GM12801 (cell line): ENCODE data around the gene FCN1.

Source experiments
- TF ChIP-seq, protein P1 (sequence below): IDR thresholded peaks from one replicate; pipeline ENCODE4 v1.5.1; 2011; ENCODE audit warnings: control low read depth; ENCODE audit not compliant: insufficient read length; ENCODE audit errors: extremely low read depth

FCN1 gene

DNA sequence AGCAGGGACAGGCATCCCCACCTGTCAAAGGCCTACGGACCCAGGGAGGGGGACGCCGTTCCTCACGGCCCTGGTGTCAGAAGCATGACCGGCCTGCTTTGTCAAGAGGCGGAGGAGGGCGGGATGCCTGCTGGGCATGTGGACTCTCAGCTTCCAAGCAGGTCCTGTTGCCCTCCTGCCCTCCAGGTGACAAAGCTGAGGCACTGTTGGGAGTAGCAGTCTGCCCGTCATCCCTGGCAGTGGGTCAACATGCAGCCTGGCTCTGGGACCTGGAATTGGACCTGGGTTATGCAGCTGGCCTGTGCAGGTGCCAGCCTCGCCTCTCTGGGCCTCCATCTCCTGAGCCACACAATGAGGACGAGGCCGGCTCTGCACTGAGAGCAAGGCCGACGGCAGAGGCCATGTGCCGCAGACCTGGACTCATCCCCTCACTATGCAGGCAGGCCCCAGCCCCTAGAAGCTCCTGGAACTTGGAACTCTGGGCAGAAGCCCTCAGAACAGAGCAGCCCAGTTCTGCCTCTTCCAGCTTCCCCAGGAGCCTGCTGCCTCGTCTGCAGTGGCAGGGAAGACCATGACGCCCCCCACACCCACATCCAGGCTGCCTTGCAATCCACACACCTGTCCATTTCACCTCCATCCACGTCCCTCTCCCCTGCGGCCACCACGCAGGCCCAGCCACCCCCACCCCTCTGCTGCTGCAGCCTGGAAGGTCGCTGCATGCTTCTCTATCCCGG lies 20.8 kb upstream of the FCN1 start:
- TF ChIP-seq, protein P1, sequence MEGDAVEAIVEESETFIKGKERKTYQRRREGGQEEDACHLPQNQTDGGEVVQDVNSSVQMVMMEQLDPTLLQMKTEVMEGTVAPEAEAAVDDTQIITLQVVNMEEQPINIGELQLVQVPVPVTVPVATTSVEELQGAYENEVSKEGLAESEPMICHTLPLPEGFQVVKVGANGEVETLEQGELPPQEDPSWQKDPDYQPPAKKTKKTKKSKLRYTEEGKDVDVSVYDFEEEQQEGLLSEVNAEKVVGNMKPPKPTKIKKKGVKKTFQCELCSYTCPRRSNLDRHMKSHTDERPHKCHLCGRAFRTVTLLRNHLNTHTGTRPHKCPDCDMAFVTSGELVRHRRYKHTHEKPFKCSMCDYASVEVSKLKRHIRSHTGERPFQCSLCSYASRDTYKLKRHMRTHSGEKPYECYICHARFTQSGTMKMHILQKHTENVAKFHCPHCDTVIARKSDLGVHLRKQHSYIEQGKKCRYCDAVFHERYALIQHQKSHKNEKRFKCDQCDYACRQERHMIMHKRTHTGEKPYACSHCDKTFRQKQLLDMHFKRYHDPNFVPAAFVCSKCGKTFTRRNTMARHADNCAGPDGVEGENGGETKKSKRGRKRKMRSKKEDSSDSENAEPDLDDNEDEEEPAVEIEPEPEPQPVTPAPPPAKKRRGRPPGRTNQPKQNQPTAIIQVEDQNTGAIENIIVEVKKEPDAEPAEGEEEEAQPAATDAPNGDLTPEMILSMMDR, result no peak

DNA sequence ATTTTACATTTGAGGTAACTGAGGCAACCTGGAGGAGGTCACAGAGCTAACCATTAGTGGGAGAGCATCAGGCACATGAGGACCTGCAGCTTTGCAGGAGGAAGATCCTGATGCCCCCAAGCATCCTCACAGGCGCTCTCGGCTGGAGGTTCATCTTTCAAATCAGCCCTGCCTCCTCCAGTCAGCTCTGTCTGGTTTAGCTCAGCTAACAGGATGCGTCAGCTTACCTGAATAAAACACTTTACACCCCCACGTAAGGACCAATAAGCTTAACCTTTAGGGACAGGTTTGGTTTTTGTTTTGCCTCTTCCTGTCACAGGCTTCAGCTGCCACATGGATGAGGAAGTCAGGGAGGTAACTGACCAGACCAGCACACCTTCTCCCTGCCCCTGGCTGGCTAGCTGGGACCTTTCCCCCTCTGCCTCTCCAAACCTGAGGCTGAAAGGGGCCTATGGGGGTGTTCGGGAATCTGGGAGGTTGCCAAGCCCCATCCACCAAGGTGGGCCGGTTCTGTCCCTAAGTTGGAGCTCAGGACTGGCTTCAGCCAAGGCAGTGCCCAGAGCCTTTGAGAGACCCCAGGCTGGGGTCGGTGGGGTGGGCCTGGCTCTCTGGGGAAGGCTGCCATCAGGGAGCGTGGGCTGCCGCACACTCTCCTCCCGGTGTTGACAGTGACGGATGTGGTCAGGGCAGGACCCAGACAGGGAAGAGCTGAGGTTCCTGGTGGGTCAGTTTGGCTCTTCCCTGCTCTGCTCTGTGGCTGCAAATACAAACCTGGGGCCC lies 20.0 kb upstream of the FCN1 start:
- TF ChIP-seq, protein P1, result no peak

DNA sequence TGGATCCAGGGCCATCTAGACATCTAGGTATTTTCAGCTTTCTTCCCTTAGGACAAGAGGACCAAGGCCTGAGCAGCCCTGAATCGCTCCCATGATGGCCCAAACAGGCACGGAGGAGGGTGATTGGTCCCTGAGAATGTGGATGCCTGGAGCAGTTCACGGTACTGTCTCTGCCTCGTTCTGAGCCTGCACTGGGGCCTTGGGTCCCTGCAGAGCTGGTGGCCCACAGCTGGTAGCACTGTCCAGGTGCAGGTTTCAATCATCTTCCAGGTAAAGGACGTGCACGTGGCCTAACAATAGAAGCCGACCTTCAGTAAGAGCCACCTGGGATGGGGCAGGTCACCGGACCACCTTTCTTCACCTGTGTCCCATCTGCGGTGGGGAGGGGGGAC lies 19.4 kb upstream of the FCN1 start:
- TF ChIP-seq, protein P1, result no peak

DNA sequence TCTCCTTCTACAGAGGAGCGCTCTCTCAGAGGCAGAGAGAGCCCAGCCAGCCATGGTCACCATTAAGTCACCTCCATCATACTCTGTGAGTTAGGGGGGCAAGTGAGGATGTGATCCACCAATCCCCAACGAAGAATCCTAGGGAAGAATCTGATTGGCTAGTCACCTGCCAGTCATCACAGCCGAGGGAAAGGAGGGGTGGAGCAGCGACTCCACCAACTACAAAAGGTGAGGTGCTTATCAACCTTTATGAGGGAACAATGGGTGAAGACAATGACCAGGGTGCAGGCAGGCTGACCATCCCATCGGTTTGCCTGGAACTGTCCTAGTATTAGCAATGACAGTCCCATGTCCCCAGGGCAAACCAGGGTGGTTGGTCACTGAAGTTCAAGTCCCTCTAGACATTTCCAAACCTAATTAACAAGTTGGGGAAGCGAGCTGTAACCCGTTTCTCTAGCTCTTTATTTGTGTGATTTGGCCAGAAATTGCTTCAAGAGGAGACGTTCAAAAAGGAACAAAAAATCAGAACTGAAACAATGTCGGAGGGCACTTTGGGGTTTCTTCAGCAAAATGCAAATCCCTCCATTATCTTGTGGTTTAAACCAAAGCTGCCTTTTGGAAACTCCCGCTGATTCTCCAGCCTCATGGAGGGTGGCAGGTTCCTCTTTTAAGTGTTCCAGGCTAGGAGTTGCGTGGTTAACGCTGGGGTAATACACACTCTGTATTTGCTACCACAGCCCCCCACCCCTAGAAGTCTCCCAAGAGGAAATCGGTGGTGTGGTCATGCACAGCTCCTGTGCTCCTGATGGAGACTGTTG lies 18.8 kb upstream of the FCN1 start:
- TF ChIP-seq, protein P1, result no peak

DNA sequence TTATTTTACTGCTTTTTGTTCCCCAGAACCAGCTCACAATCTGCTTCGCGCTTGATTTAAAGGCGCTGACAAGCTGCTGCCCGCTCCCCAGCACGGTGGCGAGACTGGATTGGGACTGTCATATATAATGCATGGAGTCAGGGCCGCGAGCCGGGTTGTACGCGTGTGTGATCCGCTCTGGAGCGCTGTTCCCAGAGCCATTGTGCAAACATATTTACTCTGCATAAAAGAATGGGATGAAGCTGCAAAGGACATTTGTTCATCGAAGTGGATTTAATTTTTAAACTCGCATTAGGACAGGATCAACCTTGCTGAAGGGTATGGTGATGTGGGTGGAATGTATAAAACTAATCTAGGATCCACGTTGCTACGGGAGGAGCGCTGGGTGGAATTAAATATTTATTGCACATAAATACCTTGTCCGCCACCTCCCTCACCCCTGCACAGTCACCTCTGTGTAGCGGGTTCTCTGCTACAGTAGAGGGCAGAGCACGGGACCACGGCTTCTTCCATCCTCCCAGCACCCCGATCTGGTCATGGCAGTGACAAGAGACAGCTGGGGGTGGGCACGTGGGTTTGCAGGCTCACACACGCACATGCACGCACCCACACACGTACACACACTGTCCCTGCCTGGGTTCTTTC lies 18.1 kb upstream of the FCN1 start:
- TF ChIP-seq, protein P1, result no peak

DNA sequence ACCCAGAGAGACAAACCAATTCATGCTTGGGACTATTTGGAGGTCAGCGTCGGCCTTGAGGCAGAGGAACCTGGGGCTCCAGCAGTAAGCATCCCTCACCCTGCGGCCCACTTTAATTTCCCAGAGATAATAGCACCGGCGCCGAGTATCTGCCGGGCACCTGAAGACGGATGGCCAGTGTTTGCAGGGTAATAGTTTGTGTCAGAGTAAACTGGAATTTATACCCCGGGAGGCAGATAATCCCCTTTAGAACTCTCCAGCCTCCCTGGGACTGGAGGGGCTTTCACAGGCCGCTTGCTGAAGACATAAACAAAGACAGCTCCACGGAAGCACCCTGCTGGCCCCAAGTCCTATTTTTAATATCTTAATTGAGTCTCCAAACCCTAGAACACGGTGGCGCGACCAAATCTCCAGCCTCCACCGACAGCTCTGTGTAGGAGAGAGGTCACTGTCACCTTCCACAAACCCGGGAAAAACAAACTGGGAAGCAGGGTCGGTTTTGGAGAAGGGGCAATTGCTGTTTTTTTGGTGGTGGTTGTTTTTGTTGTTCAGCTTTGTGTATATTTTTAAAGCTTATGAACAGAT lies 17.4 kb upstream of the FCN1 start:
- TF ChIP-seq, protein P1, result no peak
